Choroid plexus epithelial cell (primary cell): ENCODE measurements around the gene TCF4.
A peak's percentile ranks its signal among the peaks of the same experiment; 100 is the strongest.

Experiments used
- DNase-seq: peaks from one replicate; pipeline ENCODE4 v3.0.0-alpha.2; 2010; ENCODE audit warnings: low read depth
- H3K4me3 ChIP-seq: 2 replicates; pipeline ENCODE4 v1.5.1; 2011; ENCODE audit warnings: low read depth, mild to moderate bottlenecking, control low read depth, low read length, moderate library complexity
- TF ChIP-seq, protein P1 (sequence below): conservative IDR thresholded peaks from 2 replicates; pipeline ENCODE4 v1.5.1; 2011; ENCODE audit warnings: low read depth, mild to moderate bottlenecking, control low read depth, inconsistent platforms, low read length, moderate library complexity

The TCF4 gene

GRCh38 chr18:55489034-55489986 lies 98.7 kb downstream of the TCF4 start:
- no peak overlapping the region for H3K4me3 ChIP-seq
- TF ChIP-seq, protein P1, sequence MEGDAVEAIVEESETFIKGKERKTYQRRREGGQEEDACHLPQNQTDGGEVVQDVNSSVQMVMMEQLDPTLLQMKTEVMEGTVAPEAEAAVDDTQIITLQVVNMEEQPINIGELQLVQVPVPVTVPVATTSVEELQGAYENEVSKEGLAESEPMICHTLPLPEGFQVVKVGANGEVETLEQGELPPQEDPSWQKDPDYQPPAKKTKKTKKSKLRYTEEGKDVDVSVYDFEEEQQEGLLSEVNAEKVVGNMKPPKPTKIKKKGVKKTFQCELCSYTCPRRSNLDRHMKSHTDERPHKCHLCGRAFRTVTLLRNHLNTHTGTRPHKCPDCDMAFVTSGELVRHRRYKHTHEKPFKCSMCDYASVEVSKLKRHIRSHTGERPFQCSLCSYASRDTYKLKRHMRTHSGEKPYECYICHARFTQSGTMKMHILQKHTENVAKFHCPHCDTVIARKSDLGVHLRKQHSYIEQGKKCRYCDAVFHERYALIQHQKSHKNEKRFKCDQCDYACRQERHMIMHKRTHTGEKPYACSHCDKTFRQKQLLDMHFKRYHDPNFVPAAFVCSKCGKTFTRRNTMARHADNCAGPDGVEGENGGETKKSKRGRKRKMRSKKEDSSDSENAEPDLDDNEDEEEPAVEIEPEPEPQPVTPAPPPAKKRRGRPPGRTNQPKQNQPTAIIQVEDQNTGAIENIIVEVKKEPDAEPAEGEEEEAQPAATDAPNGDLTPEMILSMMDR, result no peak
- no peak for DNase-seq

- DNase-seq, result no peak
- no peak overlapping the region for H3K4me3 ChIP-seq
- TF ChIP-seq, protein P1, result no peak
Observed at GRCh38 chr18:55488473-55488872, 99.5 kb downstream of the TCF4 start.

DNA sequence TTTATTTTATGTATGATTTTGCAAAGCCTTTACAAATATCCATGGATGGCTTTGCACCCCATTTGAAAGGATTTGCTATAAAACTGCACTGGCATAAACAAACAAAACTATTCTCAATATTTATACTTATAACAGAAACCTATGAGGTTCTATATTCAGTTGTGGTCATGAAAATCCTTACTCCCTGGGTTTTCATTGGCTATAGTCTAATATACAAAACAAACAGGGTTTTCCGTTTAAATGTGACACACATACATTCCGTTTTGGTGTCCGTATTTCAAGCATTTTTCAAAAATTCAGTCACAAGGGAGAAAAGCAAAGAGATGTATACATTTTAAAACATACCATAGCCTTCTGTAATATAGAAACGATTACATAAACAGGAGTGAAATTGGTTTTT lies 100.0 kb downstream of the TCF4 start:
- no peak overlapping the region for H3K4me3 ChIP-seq
- DNase-seq, result no peak
- TF ChIP-seq, protein P1, result no peak

GRCh38 chr18:55486936-55487335 lies 101.1 kb downstream of the TCF4 start:
- no peak overlapping the region for H3K4me3 ChIP-seq
- TF ChIP-seq, protein P1, result no peak
- no peak for DNase-seq

- TF ChIP-seq, protein P1, result no peak
- no peak overlapping the region for H3K4me3 ChIP-seq
- peak; percentile 58 for DNase-seq
Observed at GRCh38 chr18:55485666-55486065, 102.3 kb downstream of the TCF4 start.

DNA sequence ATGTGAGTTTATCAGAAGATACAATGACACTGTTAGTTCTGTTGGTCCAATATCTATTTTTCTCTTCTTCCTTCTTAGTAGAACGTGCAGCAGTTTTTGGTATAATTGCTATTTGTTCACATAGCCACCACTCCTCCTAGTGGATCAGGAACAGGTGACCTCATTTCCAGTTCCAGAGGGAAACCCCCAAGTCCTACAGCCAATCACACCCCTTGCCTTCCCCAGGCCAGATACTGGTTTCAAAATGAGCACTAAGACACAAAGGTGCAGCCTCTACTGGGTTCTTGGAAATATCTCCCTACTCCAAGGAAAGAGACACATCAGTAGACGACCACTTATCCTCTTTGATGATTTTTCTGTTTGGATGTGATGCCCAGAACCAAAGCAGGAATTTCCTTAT lies 103.2 kb downstream of the TCF4 start:
- TF ChIP-seq, protein P1, result no peak
- no peak for DNase-seq
- no peak overlapping the region for H3K4me3 ChIP-seq
